IMR-90 (cell line): Measurements from ENCODE around the gene AP3B1. TPM values are rescaled to one million over a fixed set of nuclear protein-coding genes. Genes with fewer than 3 reads are reported as not detected.

Experiments used
- ATAC-seq: fragments of 200-7000 bp; cut with Tn5 transposase; 2 replicates; pipeline ENCODE4 v1.9.1; 2020; ENCODE audit warnings: low read depth, mild to moderate bottlenecking, moderate library complexity
- BruUV-seq: library from RNA; stranded (reverse); fragments of 400-500 nt; replicated peaks from 2 replicates; lab custom pipeline; 2021; lab: Mats Ljungman, UMichigan
- CTCF ChIA-PET: fragments of 300-600 bp; formaldehyde crosslinking; extraction: SDS; loops from one replicate; lab custom pipeline; 2021; ENCODE audit warnings: antibody characterized with exemption; lab: Yijun Ruan, JAX
- POLR2A ChIA-PET: fragments of 300-600 bp; sonication (Branson Sonifier 250); formaldehyde crosslinking; loops from one replicate; lab custom pipeline; 2022; ENCODE audit warnings: antibody characterized with exemption; ENCODE audit not compliant: unreplicated experiment; lab: Charles Lee
- DNase-seq: peaks from one replicate; pipeline ENCODE4 v3.0.0; 2013
- H2AFZ ChIP-seq: replicated peaks from 2 replicates; pipeline ENCODE3; 2013; ENCODE audit warnings: low read length, mild to moderate bottlenecking; ENCODE audit not compliant: poor library complexity
- H2AK5ac ChIP-seq: 2 replicates; pipeline ENCODE4 v1.6.1; 2013; ENCODE audit warnings: low read depth, low read length, inconsistent platforms
- H2AK9ac ChIP-seq: replicated peaks from 2 replicates; pipeline ENCODE3; 2013; ENCODE audit warnings: mild to moderate bottlenecking, low read depth, low read length, moderate library complexity; ENCODE audit not compliant: poor library complexity
- H2BK120ac ChIP-seq: 2 replicates; pipeline ENCODE4 v1.6.1; 2013; ENCODE audit warnings: low read depth, low read length, inconsistent platforms
- H2BK15ac ChIP-seq: 3 replicates; pipeline ENCODE4 v1.6.1; 2013; ENCODE audit warnings: low read depth, low read length, inconsistent platforms
- H2BK20ac ChIP-seq: 2 replicates; pipeline ENCODE4 v1.6.1; 2013; ENCODE audit warnings: low read depth, mild to moderate bottlenecking, inconsistent platforms, low read length, moderate library complexity
- H2BK5ac ChIP-seq: 2 replicates; pipeline ENCODE4 v1.6.1; 2013; ENCODE audit warnings: mild to moderate bottlenecking, low read depth, low read length, inconsistent platforms; ENCODE audit not compliant: poor library complexity, severe bottlenecking
- H3K14ac ChIP-seq: replicated peaks from 2 replicates; pipeline ENCODE4 v1.6.1; 2013; ENCODE audit warnings: low read depth, low read length, inconsistent platforms
- H3K18ac ChIP-seq: 2 replicates; pipeline ENCODE4 v1.6.1; 2013; ENCODE audit warnings: low read depth, low read length, control low read depth
- H3K23ac ChIP-seq: 2 replicates; pipeline ENCODE4 v1.6.1; 2013; ENCODE audit warnings: low read depth, low read length, inconsistent platforms
- H3K27ac ChIP-seq: 2 replicates; pipeline ENCODE4 v1.5.1; 2013; ENCODE audit warnings: mild to moderate bottlenecking, control low read depth, low read length; ENCODE audit not compliant: insufficient read depth
- H3K27me3 ChIP-seq: 2 replicates; pipeline ENCODE4 v1.6.1; 2013; ENCODE audit warnings: low read length; ENCODE audit not compliant: control insufficient read depth, insufficient read depth
- H3K36me3 ChIP-seq: 2 replicates; pipeline ENCODE4 v1.6.1; 2013; ENCODE audit warnings: low read length, mixed read lengths; ENCODE audit not compliant: control insufficient read depth, insufficient read depth
- H3K4ac ChIP-seq: 2 replicates; pipeline ENCODE4 v1.6.1; 2013; ENCODE audit warnings: low read depth, low read length, inconsistent platforms
- H3K4me1 ChIP-seq: 2 replicates; pipeline ENCODE4 v1.6.1; 2013; ENCODE audit warnings: low read length, mixed read lengths; ENCODE audit not compliant: control insufficient read depth, insufficient read depth
- H3K4me2 ChIP-seq: 2 replicates; pipeline ENCODE4 v1.6.1; 2013; ENCODE audit warnings: low read depth, mild to moderate bottlenecking, control low read depth, low read length, moderate library complexity
- H3K4me3 ChIP-seq: 2 replicates; pipeline ENCODE4 v1.5.1; 2013; ENCODE audit warnings: low read depth, mild to moderate bottlenecking, control low read depth, low read length, moderate library complexity; ENCODE audit not compliant: insufficient read depth
- H3K56ac ChIP-seq: 2 replicates; pipeline ENCODE4 v1.6.1; 2013; ENCODE audit warnings: low read length, inconsistent platforms; ENCODE audit not compliant: insufficient read depth; ENCODE audit errors: extremely low read depth
- H3K79me1 ChIP-seq, 2 experiments: 2 replicates each; pipeline ENCODE4 v1.6.1; 2013; ENCODE audit warnings: low read length in 2 of 2, inconsistent platforms in 1 of 2, low read depth in 1 of 2
- H3K9ac ChIP-seq: 2 replicates; pipeline ENCODE4 v1.6.1; 2013; ENCODE audit warnings: low read depth, low read length, control low read depth
- H3K9me1 ChIP-seq: 2 replicates; pipeline ENCODE4 v1.6.1; 2013; ENCODE audit warnings: low read length, inconsistent platforms; ENCODE audit not compliant: insufficient read depth
- H3K9me3 ChIP-seq: 2 replicates; pipeline ENCODE4 v1.6.1; 2013; ENCODE audit warnings: low read length; ENCODE audit not compliant: control insufficient read depth, insufficient read depth
- H4K20me1 ChIP-seq: 2 replicates; pipeline ENCODE4 v1.6.1; 2013; ENCODE audit warnings: low read length, inconsistent platforms; ENCODE audit not compliant: insufficient read depth
- H4K5ac ChIP-seq: 2 replicates; pipeline ENCODE4 v1.6.1; 2013; ENCODE audit warnings: mild to moderate bottlenecking, low read depth, low read length, control low read depth
- H4K8ac ChIP-seq, 2 experiments: 2 replicates each; pipeline ENCODE4 v1.6.1; 2013; ENCODE audit warnings: low read depth in 2 of 2, low read length in 2 of 2, control low read depth in 1 of 2, inconsistent platforms in 1 of 2
- H4K91ac ChIP-seq: 2 replicates; pipeline ENCODE4 v1.6.1; 2013; ENCODE audit warnings: low read depth, low read length, inconsistent platforms; ENCODE audit not compliant: insufficient read depth
- MAFK ChIP-seq: IDR thresholded peaks from 2 replicates; pipeline ENCODE4 v1.6.1; 2012; ENCODE audit warnings: low read depth, low read length, improper control_type of control experiment
- MAZ ChIP-seq: IDR thresholded peaks from 2 replicates; pipeline ENCODE4 v1.6.1; 2012; ENCODE audit warnings: low read depth, mild to moderate bottlenecking, low read length, improper control_type of control experiment, moderate library complexity, borderline replicate concordance
- POLR2A ChIP-seq: IDR thresholded peaks from 2 replicates; pipeline ENCODE4 v1.6.1; 2012; ENCODE audit warnings: mild to moderate bottlenecking, low read depth, low read length
- WGBS, 2 experiments: methylation state at CpG; one replicate each; pipeline versions ENCODE4 v1.1.5 to v1.1.7; 2013; ENCODE audit warnings: missing lambda C conversion rate in 2 of 2; ENCODE audit not compliant: insufficient read length in 1 of 2; ENCODE audit errors: extremely low coverage in 2 of 2; 5-methylcytosine and 5-hydroxymethylcytosine counted together
- dilution Hi-C: fragments of 300-500 bp; cut with HindIII; formaldehyde crosslinking; loops from one replicate; pipeline ENCODE4 v1.14.3; 2018; ENCODE audit warnings: low sequenced_read_pairs; ENCODE audit not compliant: unreplicated experiment
- in situ Hi-C: fragments of 300-500 bp; cut with MboI; formaldehyde crosslinking; loops from 3 replicates; pipeline ENCODE4 v1.14.3; 2019; ENCODE audit warnings: low sequenced_read_pairs, inconsistent platforms, mixed read lengths
- intact Hi-C: fragments of 100-400 bp; cut with micrococcal nuclease; formaldehyde crosslinking; loops from 2 replicates; pipeline ENCODE4 v1.10.0; 2022
- polyA plus RNA-seq, 3 experiments: library from polyadenylated mRNA; depleted of rRNA; stranded (reverse); fragments of >200 nt; gene quantifications; 2 replicates each; pipeline ENCODE4 v1.2.3, GENCODE V29; 2012; ENCODE audit warnings: low replicate concordance in 1 of 3
- total RNA-seq: library from RNA; depleted of rRNA; stranded (reverse); fragments of >200 nt; gene quantifications from 2 replicates; pipeline ENCODE4 v1.2.3, GENCODE V29; 2012

AP3B1 gene
- total and polyA plus RNA-seq, 2 of the 4 experiments (the other 2 are of a cell fraction): 33.1 to 59.0 TPM

DNA sequence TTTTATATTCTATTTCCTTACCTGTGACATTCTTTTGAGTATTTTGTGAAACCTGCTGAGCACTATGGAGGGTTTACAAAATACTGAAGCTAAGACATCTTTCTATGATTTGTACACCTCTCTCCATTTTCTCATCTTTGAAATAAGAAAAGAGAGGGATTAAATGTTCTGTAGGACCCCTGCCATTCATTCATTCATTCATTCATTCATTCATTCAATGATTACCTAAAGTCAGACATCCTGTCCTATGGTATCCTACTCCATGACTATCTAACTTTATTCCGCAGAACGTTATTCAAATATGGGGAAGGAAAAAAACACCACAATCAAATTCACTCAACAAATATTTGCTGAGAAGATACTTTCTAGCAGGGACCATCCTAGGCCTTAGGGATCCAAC lies 51.4 kb downstream of the AP3B1 start:
- ATAC-seq: no peak
- POLR2A ChIA-PET: no interaction called here

More for the DNA sequence above, 51.4 kb downstream of the AP3B1 start:
- no peak overlapping the region for H4K91ac ChIP-seq
- no peak overlapping the region for H2BK20ac ChIP-seq
- no peak overlapping the region for H2BK120ac ChIP-seq
- intact Hi-C loops (loop anchor here (5.0 kb wide), 1 partner anchor 49 kb away; the partner anchor contains the start of gene AP3B1), in situ Hi-C loops (no loop called here), dilution Hi-C loops (no loop called here)
- peaks cover 5% of the 10 kb centered on the region for H3K4me1 ChIP-seq
- H2AK9ac ChIP-seq: no peak overlapping the region
- peaks cover 4% of the 10 kb centered on the region for H3K9me1 ChIP-seq
- CTCF ChIA-PET: interaction anchor here (0.5 to 0.8 kb wide), 2 partner anchors 46 to 580 kb away, joined by 3 read pairs; no protein-coding TSS in a partner anchor
- H3K18ac ChIP-seq: peak overlapping the region; percentile 10; the same call in 1 of the 2 replicates
- H3K27ac ChIP-seq: no peak overlapping the region
- WGBS, 2 experiments: no CpG with 5 or more reads among the region's 2 CpGs
- DNase-seq: no peak
- no peak overlapping the region for H3K4me3 ChIP-seq
- no TSS peak for BruUV-seq
- H3K56ac ChIP-seq: no peak overlapping the region
- H3K36me3 ChIP-seq: peaks cover 5% of the 10 kb centered on the region
- no peak overlapping the region for H2AFZ ChIP-seq
- H2BK15ac ChIP-seq: no peak overlapping the region
- H3K27me3 ChIP-seq: no peaks in the 10 kb centered on the region
- H3K79me1 ChIP-seq: peaks cover 19 to 44% of the 10 kb centered on the region in 2 experiments
- H4K20me1 ChIP-seq: peaks cover 22% of the 10 kb centered on the region
- no peak overlapping the region; the same call in 1 of the 2 replicates for H2AK5ac ChIP-seq
- H3K9ac ChIP-seq: no peak overlapping the region
- H3K9me3 ChIP-seq: no peaks in the 10 kb centered on the region
- TF ChIP-seq POLR2A (no peak), MAZ (no peak), MAFK (no peak)
- no peak overlapping the region for H3K4ac ChIP-seq
- no peak overlapping the region for H3K4me2 ChIP-seq
- H3K14ac ChIP-seq: no peak overlapping the region
- H2BK5ac ChIP-seq: peak overlapping the region; percentile 18
- no peak overlapping the region for H4K8ac ChIP-seq
- H3K23ac ChIP-seq: no peak overlapping the region
- H4K5ac ChIP-seq: no peak overlapping the region
